Fibroblast of lung (primary cell): ENCODE results near the gene TMEM92. TPM values are rescaled to one million over a fixed set of nuclear protein-coding genes. Genes with fewer than 3 reads are reported as not detected.
"Not testable (repeated sequence)": the region's sequence is repeated elsewhere in the genome, so short reads cannot be mapped to it uniquely, and the experiment has no call there.

Experiments
- DNase-seq, 2 donors: peaks; one replicate each; pipeline versions ENCODE4 v3.0.0 to v3.0.0-alpha.2; 2010; ENCODE audit warnings: low read depth in 2 of 2
- H2AFZ ChIP-seq: 2 replicates; pipeline ENCODE4 v1.5.1; 2012; ENCODE audit warnings: low read length, control low read depth, inconsistent platforms
- H3K27ac ChIP-seq: 2 replicates; pipeline ENCODE4 v1.5.1; 2011; ENCODE audit warnings: low read length, control low read depth; ENCODE audit not compliant: insufficient read depth
- H3K27me3 ChIP-seq: 2 replicates; pipeline ENCODE4 v1.5.1; 2011; ENCODE audit warnings: mild to moderate bottlenecking, low read length; ENCODE audit not compliant: control insufficient read depth, insufficient read depth
- H3K36me3 ChIP-seq: 2 replicates; pipeline ENCODE4 v1.5.1; 2011; ENCODE audit warnings: low read length; ENCODE audit not compliant: control insufficient read depth, insufficient read depth
- H3K4me1 ChIP-seq: 2 replicates; pipeline ENCODE4 v1.5.1; 2011; ENCODE audit warnings: low read length; ENCODE audit not compliant: control insufficient read depth, insufficient read depth; ENCODE audit errors: extremely low read depth
- H3K4me2 ChIP-seq: 2 replicates; pipeline ENCODE4 v1.5.1; 2011; ENCODE audit warnings: low read length, control low read depth; ENCODE audit not compliant: insufficient read depth; ENCODE audit errors: extremely low read depth
- H3K4me3 ChIP-seq, 4 experiments: fragments of 200-600 bp in 1 of 4; sonication (generic) in 1 of 4; replicated peaks in 1 of 4; 2 replicates each; pipeline ENCODE4 v1.5.1; 2011 to 2016; ENCODE audit warnings: low read length in 4 of 4, low read depth in 3 of 4, mild to moderate bottlenecking in 3 of 4, control low read depth in 2 of 4, inconsistent platforms in 1 of 4, mixed read lengths in 1 of 4; ENCODE audit not compliant: insufficient read depth in 1 of 4; ENCODE audit errors: control extremely low read depth in 1 of 4
- H3K79me2 ChIP-seq: 2 replicates; pipeline ENCODE4 v1.5.1; 2012; ENCODE audit warnings: mild to moderate bottlenecking, low read length, inconsistent platforms; ENCODE audit not compliant: control insufficient read depth, insufficient read depth
- H3K9ac ChIP-seq: 2 replicates; pipeline ENCODE4 v1.5.1; 2011; ENCODE audit warnings: mild to moderate bottlenecking, low read length, control low read depth; ENCODE audit not compliant: insufficient read depth
- H3K9me3 ChIP-seq: 2 replicates; pipeline ENCODE4 v1.5.1; 2012; ENCODE audit warnings: low read depth, low read length; ENCODE audit not compliant: control insufficient read depth, insufficient read depth
- H4K20me1 ChIP-seq: 2 replicates; pipeline ENCODE4 v1.5.1; 2011; ENCODE audit warnings: low read length; ENCODE audit not compliant: control insufficient read depth, insufficient read depth; ENCODE audit errors: extremely low read depth
- EZH2 ChIP-seq: IDR thresholded peaks from 2 replicates; pipeline ENCODE4 v1.5.1; 2012; ENCODE audit warnings: low read length, control low read depth, mild to moderate bottlenecking; ENCODE audit errors: missing control alignments
- polyA plus RNA-seq, 2 donors: library from polyadenylated mRNA; depleted of rRNA in 1 of 2; stranded (reverse) in 1 of 2; unstranded in 1 of 2; fragments of >200 nt; gene quantifications; 2 replicates each; pipeline ENCODE4 v1.2.1, GENCODE V29; 2011 to 2012; ENCODE audit warnings: missing spikeins in 1 of 2
- total RNA-seq: library from RNA; depleted of rRNA; stranded (reverse); fragments of >200 nt; gene quantifications from 2 replicates; pipeline ENCODE4 v1.2.1, GENCODE V29; 2014
- TF ChIP-seq, protein P1 (sequence below), 2 donors: IDR thresholded peaks in 1 of 2; conservative IDR thresholded peaks in 1 of 2; 1 replicate in 1 of 2; 2 replicates in 1 of 2; pipeline ENCODE4 v1.5.1; 2011 to 2012; ENCODE audit warnings: low read length in 2 of 2, control low read depth in 1 of 2, inconsistent platforms in 1 of 2, low read depth in 1 of 2, mild to moderate bottlenecking in 1 of 2

The TMEM92 gene
- total and polyA plus RNA-seq, 2 donors (not counting 1 experiment from before 2014, with no cell fraction given): under 0.01 to 0.05 TPM

DNA sequence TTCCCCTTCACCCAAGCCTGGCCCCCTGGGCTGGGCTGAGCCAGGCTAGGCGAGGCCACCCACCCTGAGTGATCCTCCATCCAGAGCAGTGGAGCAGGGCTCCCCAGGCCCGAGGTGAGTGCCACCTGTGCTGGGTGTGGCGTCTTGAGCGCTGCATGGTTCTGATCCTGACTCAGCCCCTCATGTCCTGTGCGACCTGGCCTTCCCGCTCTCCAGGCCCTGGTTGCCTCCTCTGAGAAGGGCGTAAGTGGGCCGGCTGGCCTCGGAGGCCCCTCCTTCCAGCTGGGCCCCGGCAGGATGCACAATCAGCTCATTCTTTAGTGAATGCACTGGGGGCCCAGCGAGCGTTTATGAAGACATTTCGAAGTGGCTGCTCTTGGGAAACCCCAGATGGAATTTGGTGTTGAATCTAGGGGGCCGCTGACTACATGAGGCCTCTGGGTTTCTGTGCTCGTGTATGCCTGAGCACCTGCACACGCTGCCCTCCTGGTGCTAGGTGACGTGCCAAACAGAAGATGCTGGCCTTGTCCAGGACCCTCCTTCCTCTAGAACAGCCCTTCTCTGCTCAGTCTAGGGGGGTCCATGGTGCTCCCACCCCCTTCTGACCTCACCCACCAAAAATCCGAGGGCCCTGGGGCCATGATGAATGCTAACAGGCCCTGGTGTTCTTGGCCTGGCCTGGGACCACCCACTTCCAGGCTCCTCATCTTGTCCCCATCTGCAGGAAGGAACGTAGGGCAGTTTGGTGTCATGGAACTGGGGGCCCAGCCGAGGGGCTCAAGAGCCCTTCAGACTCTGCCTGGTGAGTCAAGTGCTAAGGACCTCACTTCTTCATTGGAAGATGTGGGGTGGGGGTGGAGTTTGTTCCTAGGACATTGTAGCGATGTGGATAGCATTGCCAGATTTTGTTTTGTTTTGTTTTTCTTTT is 3.6 kb upstream of the TMEM92 start:
- no peak overlapping the region for H2AFZ ChIP-seq
- TF ChIP-seq EZH2: no peak
- TF ChIP-seq, protein P1, sequence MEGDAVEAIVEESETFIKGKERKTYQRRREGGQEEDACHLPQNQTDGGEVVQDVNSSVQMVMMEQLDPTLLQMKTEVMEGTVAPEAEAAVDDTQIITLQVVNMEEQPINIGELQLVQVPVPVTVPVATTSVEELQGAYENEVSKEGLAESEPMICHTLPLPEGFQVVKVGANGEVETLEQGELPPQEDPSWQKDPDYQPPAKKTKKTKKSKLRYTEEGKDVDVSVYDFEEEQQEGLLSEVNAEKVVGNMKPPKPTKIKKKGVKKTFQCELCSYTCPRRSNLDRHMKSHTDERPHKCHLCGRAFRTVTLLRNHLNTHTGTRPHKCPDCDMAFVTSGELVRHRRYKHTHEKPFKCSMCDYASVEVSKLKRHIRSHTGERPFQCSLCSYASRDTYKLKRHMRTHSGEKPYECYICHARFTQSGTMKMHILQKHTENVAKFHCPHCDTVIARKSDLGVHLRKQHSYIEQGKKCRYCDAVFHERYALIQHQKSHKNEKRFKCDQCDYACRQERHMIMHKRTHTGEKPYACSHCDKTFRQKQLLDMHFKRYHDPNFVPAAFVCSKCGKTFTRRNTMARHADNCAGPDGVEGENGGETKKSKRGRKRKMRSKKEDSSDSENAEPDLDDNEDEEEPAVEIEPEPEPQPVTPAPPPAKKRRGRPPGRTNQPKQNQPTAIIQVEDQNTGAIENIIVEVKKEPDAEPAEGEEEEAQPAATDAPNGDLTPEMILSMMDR (conservative IDR thresholded peaks at IDR 0.05 in 1 of 2, IDR thresholded peaks at IDR 0.05 in 1 of 2; ENCODE audit: low read depth in 1 of 2, low read length in 2 of 2): no peak
- peaks cover 37% of the 10 kb centered on the region for H3K4me1 ChIP-seq
- peak overlapping the region; percentile 46 for H3K4me2 ChIP-seq
- H3K4me3 ChIP-seq: peak overlapping the region in 1 of 4 experiments; percentile 44
- peaks cover 2% of the 10 kb centered on the region for H3K79me2 ChIP-seq
- DNase-seq: peak; percentile 81 to 82
- no peaks in the 10 kb centered on the region for H3K9me3 ChIP-seq
- peak overlapping the region; percentile 9 for H3K9ac ChIP-seq
- no peaks in the 10 kb centered on the region for H3K27me3 ChIP-seq
- no peaks in the 10 kb centered on the region for H3K36me3 ChIP-seq
- H4K20me1 ChIP-seq: no peaks in the 10 kb centered on the region
- H3K27ac ChIP-seq: peak overlapping the region; percentile 44

DNA sequence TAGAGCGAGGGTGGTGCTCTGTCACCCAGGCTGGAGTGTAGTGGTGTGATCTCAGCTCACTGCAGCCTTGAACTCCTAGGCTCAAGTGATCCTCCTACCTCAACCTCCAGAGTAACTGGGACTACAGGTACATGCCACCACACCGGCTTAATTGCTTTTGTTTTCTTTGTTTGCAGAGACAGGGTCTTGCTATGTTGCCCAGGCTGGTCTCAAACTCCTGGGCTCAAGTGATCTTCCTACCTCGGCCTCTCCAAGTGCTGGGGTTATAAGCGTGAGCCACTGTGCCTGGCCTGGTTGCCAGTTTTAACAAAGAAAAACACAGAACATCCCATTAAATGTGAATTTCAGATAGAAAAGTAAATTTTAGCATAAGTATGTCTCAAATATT is 2.9 kb upstream of the TMEM92 start:
- not testable (repeated sequence) for H3K36me3 ChIP-seq, DNase-seq, H3K27ac ChIP-seq, H4K20me1 ChIP-seq, H2AFZ ChIP-seq, H3K79me2 ChIP-seq, H3K4me3 ChIP-seq, H3K9me3 ChIP-seq, H3K27me3 ChIP-seq, H3K9ac ChIP-seq, H3K4me2 ChIP-seq
- peaks cover 31% of the 10 kb centered on the region for H3K4me1 ChIP-seq

DNA sequence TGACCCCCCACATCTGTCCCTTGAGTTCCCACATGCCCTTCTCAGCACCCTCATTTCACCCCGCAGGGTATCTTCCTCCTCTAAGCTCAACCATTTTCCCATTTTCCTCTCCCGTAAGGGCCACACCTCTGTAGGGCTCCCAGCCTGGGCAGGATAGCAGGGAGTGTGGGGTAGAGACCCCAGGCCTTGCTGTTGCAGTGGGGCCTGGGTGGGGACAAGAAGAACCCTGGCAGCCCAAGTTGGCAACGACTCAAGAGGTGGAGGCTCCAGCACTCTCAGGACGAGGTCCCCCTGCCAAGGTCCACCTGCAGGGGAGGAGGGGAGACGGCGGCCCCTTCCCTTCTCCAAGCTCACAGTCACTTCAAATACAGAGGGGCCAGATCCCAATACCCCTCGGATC is 2.0 kb upstream of the TMEM92 start:
- peaks cover 2% of the 10 kb centered on the region for H3K79me2 ChIP-seq

More for the DNA sequence above, 2.0 kb upstream of the TMEM92 start:
- no peaks in the 10 kb centered on the region for H3K27me3 ChIP-seq
- no peak for TF ChIP-seq EZH2
- TF ChIP-seq, protein P1 (conservative IDR thresholded peaks at IDR 0.05 in 1 of 2, IDR thresholded peaks at IDR 0.05 in 1 of 2; ENCODE audit: low read depth in 1 of 2, low read length in 2 of 2): no peak
- H2AFZ ChIP-seq: no peak overlapping the region
- no peaks in the 10 kb centered on the region for H3K9me3 ChIP-seq
- H4K20me1 ChIP-seq: no peaks in the 10 kb centered on the region
- H3K4me3 ChIP-seq: peak overlapping the region in 3 of 4 experiments; percentile 31 to 66 (median 60)
- H3K36me3 ChIP-seq: no peaks in the 10 kb centered on the region
- H3K9ac ChIP-seq: peak overlapping the region; percentile 55
- H3K4me1 ChIP-seq: peaks cover 22% of the 10 kb centered on the region
- H3K27ac ChIP-seq: peak overlapping the region; percentile 64
- H3K4me2 ChIP-seq: peak overlapping the region; percentile 87
- DNase-seq: no peak
